WTC11 (cell line): ENCODE measurements around the gene ZNF428. TPM values are rescaled to one million over a fixed set of nuclear protein-coding genes. Genes with fewer than 3 reads are reported as not detected.

Experiments used
- ATAC-seq: fragments of 200-7000 bp; cut with Tn5 transposase; 2 replicates; pipeline ENCODE4 v1.10.0; 2021; ENCODE audit warnings: mild to moderate bottlenecking, moderate library complexity
- CTCF ChIA-PET: fragments of 300-600 bp; sonication (Branson Sonifier 250); formaldehyde crosslinking; loops from one replicate; lab custom pipeline; 2021; ENCODE audit warnings: antibody characterized with exemption; lab: Charles Lee
- POLR2A ChIA-PET: fragments of 350-600 bp; sonication (Branson Sonifier 250); formaldehyde crosslinking; loops from one replicate; lab custom pipeline; 2021; ENCODE audit warnings: antibody characterized with exemption; lab: Charles Lee
- DNase-seq: peaks from one replicate; pipeline ENCODE4 v3.0.0; 2021; ENCODE audit warnings: low spot score
- H3K27ac Mint-ChIP-seq: 2 replicates; pipeline ENCODE4 v1.8.0; 2021; ENCODE audit warnings: mixed read lengths
- H3K27me3 Mint-ChIP-seq: 2 replicates; pipeline ENCODE4 v1.8.0; 2021; ENCODE audit warnings: low read depth, mild to moderate bottlenecking, moderate library complexity, mixed read lengths
- H3K36me3 Mint-ChIP-seq: 2 replicates; pipeline ENCODE4 v1.8.0; 2021; ENCODE audit warnings: mixed read lengths
- H3K4me1 Mint-ChIP-seq: 2 replicates; pipeline ENCODE4 v1.8.0; 2022; ENCODE audit warnings: mixed read lengths
- H3K4me3 Mint-ChIP-seq: 2 replicates; pipeline ENCODE4 v1.8.0; 2021; ENCODE audit warnings: mild to moderate bottlenecking, moderate library complexity, mixed read lengths
- H3K9me3 Mint-ChIP-seq: 2 replicates; pipeline ENCODE4 v1.8.0; 2021; ENCODE audit warnings: mixed read lengths
- FOXP1 ChIP-seq: sonication (generic); formaldehyde crosslinking; IDR thresholded peaks from 2 replicates; pipeline ENCODE4 v1.8.0; 2022; ENCODE audit warnings: missing genetic modification reagents, mild to moderate bottlenecking, moderate library complexity, borderline replicate concordance
- MXD4 ChIP-seq: fragments of 250-450 bp; sonication (Bioruptor Pico); IDR thresholded peaks from 2 replicates; pipeline ENCODE4 v1.8.0; 2021; ENCODE audit warnings: mild to moderate bottlenecking, moderate library complexity, borderline replicate concordance
- NR1H2 ChIP-seq: sonication (generic); formaldehyde crosslinking; IDR thresholded peaks from 2 replicates; pipeline ENCODE4 v1.9.0; 2021; ENCODE audit warnings: mild to moderate bottlenecking, moderate library complexity, missing genetic modification reagents
- TEAD4 ChIP-seq: sonication (generic); formaldehyde crosslinking; IDR thresholded peaks from 2 replicates; pipeline ENCODE4 v1.8.0; 2022; ENCODE audit warnings: mild to moderate bottlenecking, missing genetic modification reagents
- ZNF121 ChIP-seq: sonication (generic); formaldehyde crosslinking; IDR thresholded peaks from 2 replicates; pipeline ENCODE4 v1.8.0; 2023; ENCODE audit warnings: missing genetic modification reagents
- total RNA-seq: library from RNA; stranded (reverse); gene quantifications from 3 replicates; pipeline ENCODE4 v1.2.3, GENCODE V29; 2021
- TF ChIP-seq, protein P1 (sequence below): sonication (generic); formaldehyde crosslinking; IDR thresholded peaks from 2 replicates; pipeline ENCODE4 v1.8.1; 2023; ENCODE audit warnings: mild to moderate bottlenecking, missing genetic modification reagents, borderline replicate concordance
- TF ChIP-seq, protein P2 (sequence below): fragments of 250-450 bp; sonication (Bioruptor Pico); IDR thresholded peaks from 2 replicates; pipeline ENCODE4 v1.9.0; 2021; ENCODE audit warnings: mild to moderate bottlenecking, borderline replicate concordance
- TF ChIP-seq, protein P3 (sequence below): sonication (generic); formaldehyde crosslinking; IDR thresholded peaks from 2 replicates; pipeline ENCODE4 v1.8.1; 2022; ENCODE audit warnings: mild to moderate bottlenecking, missing genetic modification reagents, moderate library complexity, borderline replicate concordance
- TF ChIP-seq, protein P4 (sequence below): sonication (generic); formaldehyde crosslinking; conservative IDR thresholded peaks from 2 replicates; pipeline ENCODE4 v1.8.1; 2023; ENCODE audit warnings: mild to moderate bottlenecking, low read depth, missing genetic modification reagents, moderate library complexity
- TF ChIP-seq, protein P5 (sequence below): fragments of 250-450 bp; sonication (Bioruptor Pico); conservative IDR thresholded peaks from 2 replicates; pipeline ENCODE4 v1.9.0; 2021; ENCODE audit warnings: mild to moderate bottlenecking
- TF ChIP-seq, protein P6 (sequence below): sonication (generic); formaldehyde crosslinking; IDR thresholded peaks from 2 replicates; pipeline ENCODE4 v1.8.0; 2023; ENCODE audit warnings: missing genetic modification reagents
- TF ChIP-seq, protein P7 (sequence below): sonication (generic); formaldehyde crosslinking; IDR thresholded peaks from 2 replicates; pipeline ENCODE4 v1.8.1; 2023; ENCODE audit warnings: mild to moderate bottlenecking, moderate library complexity, missing genetic modification reagents
- TF ChIP-seq, protein P8 (sequence below): sonication (generic); formaldehyde crosslinking; IDR thresholded peaks from 2 replicates; pipeline ENCODE4 v1.8.1; 2022; ENCODE audit warnings: missing genetic modification reagents, borderline replicate concordance

ZNF428 gene
- total RNA-seq, 1 experiment from 2014 or later, result 20.1 TPM

DNA sequence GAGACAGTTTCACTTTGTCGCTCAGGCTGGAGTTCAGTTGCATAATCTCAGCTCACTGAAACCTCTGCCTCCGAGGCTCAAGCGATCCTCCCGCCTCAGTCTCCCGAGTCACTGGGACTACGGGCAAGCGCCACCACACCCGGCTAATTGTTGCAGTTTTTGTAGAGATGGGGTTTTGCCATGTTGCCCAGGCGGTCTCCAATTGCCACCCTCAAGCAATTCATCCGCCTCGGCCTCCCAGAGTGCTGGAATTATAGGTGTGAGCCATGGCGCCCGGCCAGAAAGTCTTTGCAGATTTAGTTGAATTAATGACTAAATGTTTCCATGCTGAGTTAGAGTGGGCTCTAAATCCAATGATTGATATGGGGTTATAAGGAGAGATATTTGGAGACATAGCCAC, 24.8 kb upstream of the ZNF428 start:
- no peak overlapping the region for H3K4me3 Mint-ChIP-seq
- peaks cover 21% of the 10 kb centered on the region for H3K9me3 Mint-ChIP-seq
- H3K4me1 Mint-ChIP-seq, result peaks cover 4% of the 10 kb centered on the region; the same call in 1 of the 2 replicates
- no peak for TF ChIP-seq MXD4 (CRISPR knock-in tag)
- no peak for TF ChIP-seq FOXP1 (CRISPR knock-in tag)
- TF ChIP-seq, protein P1, sequence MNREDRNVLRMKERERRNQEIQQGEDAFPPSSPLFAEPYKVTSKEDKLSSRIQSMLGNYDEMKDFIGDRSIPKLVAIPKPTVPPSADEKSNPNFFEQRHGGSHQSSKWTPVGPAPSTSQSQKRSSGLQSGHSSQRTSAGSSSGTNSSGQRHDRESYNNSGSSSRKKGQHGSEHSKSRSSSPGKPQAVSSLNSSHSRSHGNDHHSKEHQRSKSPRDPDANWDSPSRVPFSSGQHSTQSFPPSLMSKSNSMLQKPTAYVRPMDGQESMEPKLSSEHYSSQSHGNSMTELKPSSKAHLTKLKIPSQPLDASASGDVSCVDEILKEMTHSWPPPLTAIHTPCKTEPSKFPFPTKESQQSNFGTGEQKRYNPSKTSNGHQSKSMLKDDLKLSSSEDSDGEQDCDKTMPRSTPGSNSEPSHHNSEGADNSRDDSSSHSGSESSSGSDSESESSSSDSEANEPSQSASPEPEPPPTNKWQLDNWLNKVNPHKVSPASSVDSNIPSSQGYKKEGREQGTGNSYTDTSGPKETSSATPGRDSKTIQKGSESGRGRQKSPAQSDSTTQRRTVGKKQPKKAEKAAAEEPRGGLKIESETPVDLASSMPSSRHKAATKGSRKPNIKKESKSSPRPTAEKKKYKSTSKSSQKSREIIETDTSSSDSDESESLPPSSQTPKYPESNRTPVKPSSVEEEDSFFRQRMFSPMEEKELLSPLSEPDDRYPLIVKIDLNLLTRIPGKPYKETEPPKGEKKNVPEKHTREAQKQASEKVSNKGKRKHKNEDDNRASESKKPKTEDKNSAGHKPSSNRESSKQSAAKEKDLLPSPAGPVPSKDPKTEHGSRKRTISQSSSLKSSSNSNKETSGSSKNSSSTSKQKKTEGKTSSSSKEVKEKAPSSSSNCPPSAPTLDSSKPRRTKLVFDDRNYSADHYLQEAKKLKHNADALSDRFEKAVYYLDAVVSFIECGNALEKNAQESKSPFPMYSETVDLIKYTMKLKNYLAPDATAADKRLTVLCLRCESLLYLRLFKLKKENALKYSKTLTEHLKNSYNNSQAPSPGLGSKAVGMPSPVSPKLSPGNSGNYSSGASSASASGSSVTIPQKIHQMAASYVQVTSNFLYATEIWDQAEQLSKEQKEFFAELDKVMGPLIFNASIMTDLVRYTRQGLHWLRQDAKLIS (CRISPR knock-in tag), result no peak
- no peak for TF ChIP-seq NR1H2
- TF ChIP-seq, protein P2, sequence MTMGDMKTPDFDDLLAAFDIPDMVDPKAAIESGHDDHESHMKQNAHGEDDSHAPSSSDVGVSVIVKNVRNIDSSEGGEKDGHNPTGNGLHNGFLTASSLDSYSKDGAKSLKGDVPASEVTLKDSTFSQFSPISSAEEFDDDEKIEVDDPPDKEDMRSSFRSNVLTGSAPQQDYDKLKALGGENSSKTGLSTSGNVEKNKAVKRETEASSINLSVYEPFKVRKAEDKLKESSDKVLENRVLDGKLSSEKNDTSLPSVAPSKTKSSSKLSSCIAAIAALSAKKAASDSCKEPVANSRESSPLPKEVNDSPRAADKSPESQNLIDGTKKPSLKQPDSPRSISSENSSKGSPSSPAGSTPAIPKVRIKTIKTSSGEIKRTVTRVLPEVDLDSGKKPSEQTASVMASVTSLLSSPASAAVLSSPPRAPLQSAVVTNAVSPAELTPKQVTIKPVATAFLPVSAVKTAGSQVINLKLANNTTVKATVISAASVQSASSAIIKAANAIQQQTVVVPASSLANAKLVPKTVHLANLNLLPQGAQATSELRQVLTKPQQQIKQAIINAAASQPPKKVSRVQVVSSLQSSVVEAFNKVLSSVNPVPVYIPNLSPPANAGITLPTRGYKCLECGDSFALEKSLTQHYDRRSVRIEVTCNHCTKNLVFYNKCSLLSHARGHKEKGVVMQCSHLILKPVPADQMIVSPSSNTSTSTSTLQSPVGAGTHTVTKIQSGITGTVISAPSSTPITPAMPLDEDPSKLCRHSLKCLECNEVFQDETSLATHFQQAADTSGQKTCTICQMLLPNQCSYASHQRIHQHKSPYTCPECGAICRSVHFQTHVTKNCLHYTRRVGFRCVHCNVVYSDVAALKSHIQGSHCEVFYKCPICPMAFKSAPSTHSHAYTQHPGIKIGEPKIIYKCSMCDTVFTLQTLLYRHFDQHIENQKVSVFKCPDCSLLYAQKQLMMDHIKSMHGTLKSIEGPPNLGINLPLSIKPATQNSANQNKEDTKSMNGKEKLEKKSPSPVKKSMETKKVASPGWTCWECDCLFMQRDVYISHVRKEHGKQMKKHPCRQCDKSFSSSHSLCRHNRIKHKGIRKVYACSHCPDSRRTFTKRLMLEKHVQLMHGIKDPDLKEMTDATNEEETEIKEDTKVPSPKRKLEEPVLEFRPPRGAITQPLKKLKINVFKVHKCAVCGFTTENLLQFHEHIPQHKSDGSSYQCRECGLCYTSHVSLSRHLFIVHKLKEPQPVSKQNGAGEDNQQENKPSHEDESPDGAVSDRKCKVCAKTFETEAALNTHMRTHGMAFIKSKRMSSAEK (CRISPR knock-in tag), result no peak
- peaks cover 57% of the 10 kb centered on the region for H3K27me3 Mint-ChIP-seq
- H3K27ac Mint-ChIP-seq, result no peak overlapping the region
- no peak for DNase-seq
- CTCF ChIA-PET, result interaction anchor here (0.9 kb wide), 1 partner anchor 9 kb away, joined by 3 read pairs; no protein-coding TSS in a partner anchor
- POLR2A ChIA-PET, result no interaction called here
- peaks cover 27% of the 10 kb centered on the region for H3K36me3 Mint-ChIP-seq
- no peak for ATAC-seq

DNA sequence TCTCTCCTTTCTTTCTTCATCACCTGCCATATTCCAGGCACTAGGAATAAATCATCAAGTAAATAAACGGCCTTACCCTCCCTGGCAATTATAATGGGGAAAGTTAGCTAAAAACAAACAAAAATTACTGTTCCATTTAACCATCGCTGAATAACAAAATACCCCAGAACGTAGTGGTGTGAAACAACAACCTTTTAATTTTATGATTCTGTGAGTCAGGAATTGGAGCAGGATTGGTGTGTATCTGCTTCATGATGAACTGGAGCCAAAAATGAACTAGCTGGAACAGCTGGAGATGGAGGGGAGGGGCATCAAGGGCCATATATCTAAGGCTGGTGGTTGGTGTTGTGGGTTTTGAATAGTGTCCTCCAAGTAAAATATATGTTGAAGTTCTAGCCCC, 23.9 kb upstream of the ZNF428 start:
- CTCF ChIA-PET, result no interaction called here
- ATAC-seq (no peak), DNase-seq (no peak)
- Mint-ChIP-seq H3K36me3 (peaks cover 21% of the 10 kb centered on the region), H3K9me3 (peaks cover 21% of the 10 kb centered on the region), H3K27me3 (peaks cover 66% of the 10 kb centered on the region), H3K27ac (no peak overlapping the region), H3K4me3 (no peak overlapping the region), H3K4me1 (peaks cover 9% of the 10 kb centered on the region)
- POLR2A ChIA-PET, result interaction anchor here (1.0 kb wide), 1 partner anchor 49 kb away, joined by 3 read pairs; no protein-coding TSS in a partner anchor
- TF ChIP-seq ZNF121 (CRISPR knock-in tag) (no peak), TEAD4 (CRISPR knock-in tag) (no peak)
- TF ChIP-seq, protein P3, sequence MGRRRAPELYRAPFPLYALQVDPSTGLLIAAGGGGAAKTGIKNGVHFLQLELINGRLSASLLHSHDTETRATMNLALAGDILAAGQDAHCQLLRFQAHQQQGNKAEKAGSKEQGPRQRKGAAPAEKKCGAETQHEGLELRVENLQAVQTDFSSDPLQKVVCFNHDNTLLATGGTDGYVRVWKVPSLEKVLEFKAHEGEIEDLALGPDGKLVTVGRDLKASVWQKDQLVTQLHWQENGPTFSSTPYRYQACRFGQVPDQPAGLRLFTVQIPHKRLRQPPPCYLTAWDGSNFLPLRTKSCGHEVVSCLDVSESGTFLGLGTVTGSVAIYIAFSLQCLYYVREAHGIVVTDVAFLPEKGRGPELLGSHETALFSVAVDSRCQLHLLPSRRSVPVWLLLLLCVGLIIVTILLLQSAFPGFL (CRISPR knock-in tag), result no peak
- TF ChIP-seq, protein P4, sequence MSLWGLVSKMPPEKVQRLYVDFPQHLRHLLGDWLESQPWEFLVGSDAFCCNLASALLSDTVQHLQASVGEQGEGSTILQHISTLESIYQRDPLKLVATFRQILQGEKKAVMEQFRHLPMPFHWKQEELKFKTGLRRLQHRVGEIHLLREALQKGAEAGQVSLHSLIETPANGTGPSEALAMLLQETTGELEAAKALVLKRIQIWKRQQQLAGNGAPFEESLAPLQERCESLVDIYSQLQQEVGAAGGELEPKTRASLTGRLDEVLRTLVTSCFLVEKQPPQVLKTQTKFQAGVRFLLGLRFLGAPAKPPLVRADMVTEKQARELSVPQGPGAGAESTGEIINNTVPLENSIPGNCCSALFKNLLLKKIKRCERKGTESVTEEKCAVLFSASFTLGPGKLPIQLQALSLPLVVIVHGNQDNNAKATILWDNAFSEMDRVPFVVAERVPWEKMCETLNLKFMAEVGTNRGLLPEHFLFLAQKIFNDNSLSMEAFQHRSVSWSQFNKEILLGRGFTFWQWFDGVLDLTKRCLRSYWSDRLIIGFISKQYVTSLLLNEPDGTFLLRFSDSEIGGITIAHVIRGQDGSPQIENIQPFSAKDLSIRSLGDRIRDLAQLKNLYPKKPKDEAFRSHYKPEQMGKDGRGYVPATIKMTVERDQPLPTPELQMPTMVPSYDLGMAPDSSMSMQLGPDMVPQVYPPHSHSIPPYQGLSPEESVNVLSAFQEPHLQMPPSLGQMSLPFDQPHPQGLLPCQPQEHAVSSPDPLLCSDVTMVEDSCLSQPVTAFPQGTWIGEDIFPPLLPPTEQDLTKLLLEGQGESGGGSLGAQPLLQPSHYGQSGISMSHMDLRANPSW (CRISPR knock-in tag), result no peak
- TF ChIP-seq, protein P5, sequence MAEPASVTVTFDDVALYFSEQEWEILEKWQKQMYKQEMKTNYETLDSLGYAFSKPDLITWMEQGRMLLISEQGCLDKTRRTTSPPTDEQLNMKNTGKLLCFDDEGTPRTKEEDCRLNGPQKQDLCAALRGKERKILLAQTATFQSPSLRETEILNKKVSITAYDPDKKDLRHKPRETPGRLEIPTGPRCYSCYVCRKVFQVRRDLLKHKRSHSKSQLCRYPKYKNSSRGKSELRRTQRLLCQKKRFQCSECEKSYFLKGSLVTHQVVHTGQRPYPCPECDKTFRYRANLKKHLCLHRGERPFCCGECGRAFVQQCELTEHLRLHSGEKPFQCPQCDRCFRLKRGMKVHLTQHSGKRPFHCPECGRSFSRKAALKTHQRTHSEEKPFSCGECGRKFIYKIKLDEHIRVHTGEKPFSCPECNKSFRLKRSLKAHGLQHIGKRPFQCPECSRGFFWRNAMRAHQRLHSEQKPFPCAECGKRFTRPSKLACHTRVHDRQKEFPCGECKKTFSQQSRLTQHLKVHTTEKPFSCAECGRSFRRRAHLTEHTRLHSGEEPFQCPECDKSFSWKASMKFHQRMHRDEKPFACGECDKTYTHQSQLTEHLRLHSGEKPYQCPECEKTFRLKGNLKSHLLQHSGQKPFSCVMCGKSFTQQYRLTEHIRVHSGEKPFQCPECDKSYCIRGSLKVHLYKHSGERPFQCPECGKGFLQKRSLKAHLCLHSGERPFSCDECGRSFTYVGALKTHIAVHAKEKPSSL (CRISPR knock-in tag), result no peak
- TF ChIP-seq, protein P6, sequence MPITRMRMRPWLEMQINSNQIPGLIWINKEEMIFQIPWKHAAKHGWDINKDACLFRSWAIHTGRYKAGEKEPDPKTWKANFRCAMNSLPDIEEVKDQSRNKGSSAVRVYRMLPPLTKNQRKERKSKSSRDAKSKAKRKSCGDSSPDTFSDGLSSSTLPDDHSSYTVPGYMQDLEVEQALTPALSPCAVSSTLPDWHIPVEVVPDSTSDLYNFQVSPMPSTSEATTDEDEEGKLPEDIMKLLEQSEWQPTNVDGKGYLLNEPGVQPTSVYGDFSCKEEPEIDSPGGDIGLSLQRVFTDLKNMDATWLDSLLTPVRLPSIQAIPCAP, result no peak
- TF ChIP-seq, protein P7, sequence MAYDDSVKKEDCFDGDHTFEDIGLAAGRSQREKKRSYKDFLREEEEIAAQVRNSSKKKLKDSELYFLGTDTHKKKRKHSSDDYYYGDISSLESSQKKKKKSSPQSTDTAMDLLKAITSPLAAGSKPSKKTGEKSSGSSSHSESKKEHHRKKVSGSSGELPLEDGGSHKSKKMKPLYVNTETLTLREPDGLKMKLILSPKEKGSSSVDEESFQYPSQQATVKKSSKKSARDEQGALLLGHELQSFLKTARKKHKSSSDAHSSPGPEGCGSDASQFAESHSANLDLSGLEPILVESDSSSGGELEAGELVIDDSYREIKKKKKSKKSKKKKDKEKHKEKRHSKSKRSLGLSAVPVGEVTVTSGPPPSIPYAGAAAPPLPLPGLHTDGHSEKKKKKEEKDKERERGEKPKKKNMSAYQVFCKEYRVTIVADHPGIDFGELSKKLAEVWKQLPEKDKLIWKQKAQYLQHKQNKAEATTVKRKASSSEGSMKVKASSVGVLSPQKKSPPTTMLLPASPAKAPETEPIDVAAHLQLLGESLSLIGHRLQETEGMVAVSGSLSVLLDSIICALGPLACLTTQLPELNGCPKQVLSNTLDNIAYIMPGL (CRISPR knock-in tag), result no peak
- TF ChIP-seq, protein P8, sequence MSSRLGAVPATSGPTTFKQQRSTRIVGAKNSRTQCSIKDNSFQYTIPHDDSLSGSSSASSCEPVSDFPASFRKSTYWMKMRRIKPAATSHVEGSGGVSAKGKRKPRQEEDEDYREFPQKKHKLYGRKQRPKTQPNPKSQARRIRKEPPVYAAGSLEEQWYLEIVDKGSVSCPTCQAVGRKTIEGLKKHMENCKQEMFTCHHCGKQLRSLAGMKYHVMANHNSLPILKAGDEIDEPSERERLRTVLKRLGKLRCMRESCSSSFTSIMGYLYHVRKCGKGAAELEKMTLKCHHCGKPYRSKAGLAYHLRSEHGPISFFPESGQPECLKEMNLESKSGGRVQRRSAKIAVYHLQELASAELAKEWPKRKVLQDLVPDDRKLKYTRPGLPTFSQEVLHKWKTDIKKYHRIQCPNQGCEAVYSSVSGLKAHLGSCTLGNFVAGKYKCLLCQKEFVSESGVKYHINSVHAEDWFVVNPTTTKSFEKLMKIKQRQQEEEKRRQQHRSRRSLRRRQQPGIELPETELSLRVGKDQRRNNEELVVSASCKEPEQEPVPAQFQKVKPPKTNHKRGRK (CRISPR knock-in tag), result no peak
